Heart left ventricle (tissue), 16 donors: Measurements from ENCODE around the gene JAK2. TPM values are rescaled to one million over a fixed set of nuclear protein-coding genes. Genes with fewer than 3 reads are reported as not detected.

ENCODE experiments used
- ATAC-seq, 4 donors: fragments of 200-7000 bp; cut with Tn5 transposase; one replicate each; pipeline ENCODE4 v1.9.1; 2020 to 2022; ENCODE audit warnings: moderate library complexity in 4 of 4, mild to moderate bottlenecking in 3 of 4, moderate number of reproducible peaks in 1 of 4
- DNase-seq, 5 donors: peaks; one replicate each; pipeline ENCODE4 v3.0.0-alpha.2; 2020
- H3K27ac ChIP-seq, 12 donors: fragments of 200-600 bp; sonication (generic) in 4 of 12; one replicate each; pipeline versions ENCODE4 v1.5.0 to v1.8.0; 2016 to 2022; ENCODE audit warnings: mild to moderate bottlenecking in 2 of 12
- H3K27me3 ChIP-seq, 9 donors: fragments of 200-600 bp; sonication (generic) in 2 of 9; one replicate each; pipeline versions ENCODE4 v1.5.1 to v1.8.0; 2016 to 2022; ENCODE audit warnings: mild to moderate bottlenecking in 3 of 9
- H3K36me3 ChIP-seq, 9 donors: fragments of 200-600 bp; sonication (generic) in 2 of 9; one replicate each; pipeline versions ENCODE4 v1.5.0 to v1.8.0; 2018 to 2022; ENCODE audit warnings: mild to moderate bottlenecking in 2 of 9
- H3K4me1 ChIP-seq, 12 donors: fragments of 200-600 bp; sonication (generic) in 4 of 12; one replicate each; pipeline versions ENCODE4 v1.5.0 to v1.8.0; 2016 to 2022; ENCODE audit warnings: mild to moderate bottlenecking in 3 of 12
- H3K4me3 ChIP-seq, 12 donors: fragments of 200-600 bp; sonication (generic) in 4 of 12; one replicate each; pipeline versions ENCODE4 v1.5.0 to v1.8.0; 2017 to 2022; ENCODE audit warnings: mild to moderate bottlenecking in 9 of 12, moderate library complexity in 4 of 12
- H3K9me3 ChIP-seq, 12 donors: fragments of 200-600 bp; sonication (generic) in 4 of 12; one replicate each; pipeline versions ENCODE4 v1.5.0 to v1.8.0; 2016 to 2022; ENCODE audit warnings: mild to moderate bottlenecking in 1 of 12
- CTCF ChIP-seq, 12 donors: fragments of 200-600 bp; sonication (generic) in 4 of 12; IDR thresholded peaks; one replicate each; pipeline versions ENCODE4 v1.5.0 to v1.8.0; 2018 to 2022; ENCODE audit warnings: antibody characterized with exemption in 12 of 12, mild to moderate bottlenecking in 5 of 12
- POLR2A ChIP-seq, 2 donors: fragments of 450-650 bp; IDR thresholded peaks; one replicate each; pipeline ENCODE4 v1.6.1; 2017; ENCODE audit warnings: antibody characterized with exemption in 2 of 2, mild to moderate bottlenecking in 2 of 2, moderate library complexity in 2 of 2
- WGBS, 4 donors: extraction: QIAGEN DNeasy Blood & Tissue Kit in 2 of 4; methylation state at CpG; one replicate each; pipeline versions ENCODE4 v1.1.5 to v1.1.7; 2013 to 2018; 5-methylcytosine and 5-hydroxymethylcytosine counted together
- intact Hi-C, 10 donors: fragments of 100-400 bp; cut with DNase I; formaldehyde crosslinking; loops; one replicate each; pipeline versions ENCODE4 v1.11.1 to v1.14.2; 2022
- polyA plus RNA-seq, 2 donors: library from polyadenylated mRNA; stranded (reverse); fragments of 200-250 nt; gene quantifications; one replicate each; pipeline ENCODE4 v1.2.3, GENCODE V29; 2013
- total RNA-seq, 9 donors: library from RNA; depleted of rRNA in 2 of 9; stranded (reverse); fragments of >200 nt in 2 of 9; fragmentation: NEBNext Ultra II Directional in 3 of 9; extraction: Animal tissue kit (Norgen Biotek cat#: 25700) in 3 of 9; gene quantifications; one replicate each; pipeline versions ENCODE4 v1.1.0 to v1.2.4, GENCODE V29; 2016 to 2023
- donor health status: ischemic (EF 13 %, LVEDD 7.1; RV severe dilation, severe dysfunction).
- donor health status: healthy with polysubstance abuse.
- donor health status: DM: no; HTN: yes; CAD: no.
- donor health status: DM: no; HTN: no; CAD: no.
- donor health status: ischemic (EF 25% LVEDD 6.9; RV normal size, moderate dysfunction).
- donor health status: ischemic (EF 25% LVEDD 5.7; RV mildly dilated, moderate dysfunction).
- donor health status: healthy.
- donor health status: DM: yes; HTN: yes; CAD: no.
- donor health status: ischemic (EF 35%, LVEDD 5.7; RV mildly dilated, moderate dysfunction).
- donor health status: nonischemic (EF 11% LVEDD 7.7; RV severe dilation, severe dysfunction).
- donor health status: DM: yes; HTN: yes; CAD: no.
- donor health status: PGD.
- donor health status: ischemic (EF 29% LVEDD 5.4; RV normal size, mild dysfunction).
- donor health status: nonischemic (EF 23%, LVEDD 6.1; RV moderate dilation, normal function).

JAK2 gene
- total and polyA plus RNA-seq, 11 donors = 4.3 to 62.9 (median 27.9) TPM

- ATAC-seq (no peak), DNase-seq (no peak)
- H3K36me3 ChIP-seq = peaks cover 0 to 21% (median 0%) of the 10 kb centered on the region in 9 donors
- TF ChIP-seq POLR2A (IDR thresholded peaks at IDR 0.05) (no peak), CTCF (IDR thresholded peaks at IDR 0.05) (no peak)
- WGBS, 4 donors = 11 to 18% (median 15%) methylated on average over 3 of the region's 3 CpGs
- H3K4me1 ChIP-seq = peaks cover 0 to 71% (median 27%) of the 10 kb centered on the region in 12 donors
- H3K27me3 ChIP-seq = no peaks in the 10 kb centered on the region
- peak overlapping the region; percentile 93 to 100 (median 98) for H3K27ac ChIP-seq
- peak overlapping the region; percentile 72 to 94 (median 79) for H3K4me3 ChIP-seq
- no peaks in the 10 kb centered on the region for H3K9me3 ChIP-seq
- intact Hi-C loops = loop anchor here (2.0 to 10.0 kb wide), 14 partner anchors 49 to 619 kb away; partner anchors contain the start of genes RCL1 (in 6 of the 10), CDC37L1 (in 1 of the 10), PLGRKT (in 1 of the 10) and PLPP6 (in 1 of the 10)
These were observed 1.2 kb downstream of the JAK2 start for GRCh38 chr9:4986296-4986695.

DNA sequence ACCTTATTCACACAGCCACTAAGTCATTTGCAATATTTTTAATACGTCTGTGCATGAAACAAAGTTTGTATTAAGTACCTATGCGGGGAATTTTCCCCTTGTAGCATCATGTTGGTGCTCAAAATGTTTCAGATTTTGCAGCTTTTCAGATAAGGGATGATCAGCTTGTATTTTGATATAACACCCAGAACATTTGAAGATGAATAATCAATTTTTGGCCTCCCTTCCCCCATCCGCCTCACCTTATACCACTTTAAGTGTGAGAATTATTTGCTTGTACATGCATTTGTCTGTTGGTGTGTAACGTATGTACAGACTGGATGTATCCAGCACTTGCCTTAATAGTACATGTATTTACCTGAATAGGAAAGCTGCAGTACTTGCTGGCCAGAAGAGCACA is 1.7 kb downstream of the JAK2 start:
- 86 to 90% (median 89%) methylated on average over 4 of the region's 4 CpGs for WGBS, 4 donors
- peaks cover 0 to 75% (median 27%) of the 10 kb centered on the region in 12 donors for H3K4me1 ChIP-seq
- H3K27me3 ChIP-seq = no peaks in the 10 kb centered on the region
- peak overlapping the region in 2 of 12 donors; percentile 97 to 100 for H3K27ac ChIP-seq
- H3K36me3 ChIP-seq = peaks cover 0 to 26% (median 2%) of the 10 kb centered on the region in 9 donors
- DNase-seq (no peak), ATAC-seq (no peak)
- intact Hi-C loops = loop anchor here (1.0 to 10.0 kb wide), 15 partner anchors 49 to 618 kb away; partner anchors contain the start of genes RCL1 (in 7 of the 10), CDC37L1 (in 1 of the 10), PLGRKT (in 1 of the 10) and PLPP6 (in 1 of the 10)
- H3K4me3 ChIP-seq = peak overlapping the region in 9 of 12 donors; percentile 75 to 94 (median 87)
- H3K9me3 ChIP-seq = no peaks in the 10 kb centered on the region
- TF ChIP-seq CTCF (IDR thresholded peaks at IDR 0.05) (no peak), POLR2A (IDR thresholded peaks at IDR 0.05) (no peak)

GRCh38 chr9:4987961-4988421 is 2.9 kb downstream of the JAK2 start:
- 20 to 47% (median 45%) methylated on average over 2 of the region's 2 CpGs for WGBS, 4 donors
- Histone ChIP-seq H3K36me3 (peaks cover 0 to 38% (median 12%) of the 10 kb centered on the region in 9 donors), H3K9me3 (peaks cover 0 to 8% (median 0%) of the 10 kb centered on the region in 12 donors), H3K27ac (peak overlapping the region in 1 of 12 donors; percentile 29), H3K4me3 (peak overlapping the region in 4 of 12 donors; percentile 1 to 92 (median 46)), H3K27me3 (no peaks in the 10 kb centered on the region), H3K4me1 (peaks cover 0 to 66% (median 27%) of the 10 kb centered on the region in 12 donors)
- peak; percentile 53 to 81 (median 72) for TF ChIP-seq CTCF (IDR thresholded peaks at IDR 0.05)
- TF ChIP-seq POLR2A (IDR thresholded peaks at IDR 0.05) = no peak
- ATAC-seq = no peak
- peak in 4 of 5 donors; percentile 29 to 49 (median 39) for DNase-seq
- intact Hi-C loops = loop anchor here (1.0 to 10.0 kb wide), 17 partner anchors 51 to 617 kb away; partner anchors contain the start of genes RCL1 (in 7 of the 10), CDC37L1 (in 1 of the 10), PLGRKT (in 1 of the 10) and PLPP6 (in 1 of the 10)

DNA sequence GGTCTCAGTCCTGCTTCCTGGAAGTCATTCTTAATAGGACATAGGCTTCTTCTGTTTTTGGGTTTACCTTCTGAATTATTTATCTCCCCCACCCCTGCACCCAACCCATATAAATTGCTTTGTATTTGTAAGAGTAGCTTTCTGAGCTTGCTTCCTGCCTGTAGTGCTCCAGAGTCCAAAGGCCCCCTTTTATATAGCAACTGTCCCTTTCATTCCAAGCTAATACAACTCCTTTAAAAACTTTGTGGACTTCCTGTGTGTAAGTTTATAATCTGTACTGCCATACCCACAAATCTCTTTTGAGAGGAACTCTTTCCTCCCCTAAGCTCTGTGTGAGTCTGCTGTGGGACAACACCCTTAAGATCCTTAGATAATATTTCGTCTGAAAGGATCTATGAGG is 7.8 kb downstream of the JAK2 start:
- Histone ChIP-seq H3K4me3 (no peak overlapping the region), H3K9me3 (peaks cover 0 to 14% (median 0%) of the 10 kb centered on the region in 12 donors), H3K36me3 (peaks cover 0 to 69% (median 12%) of the 10 kb centered on the region in 9 donors), H3K4me1 (peaks cover 0 to 65% (median 7%) of the 10 kb centered on the region in 12 donors), H3K27ac (no peak overlapping the region), H3K27me3 (no peaks in the 10 kb centered on the region)
- WGBS, 4 donors = 86 to 91% (median 90%) methylated on average over 1 of the region's 1 CpG
- DNase-seq (no peak), ATAC-seq (no peak)
- TF ChIP-seq CTCF (IDR thresholded peaks at IDR 0.05) (no peak), POLR2A (IDR thresholded peaks at IDR 0.05) (no peak)
- intact Hi-C loops = no loop called here
